ENCODE measurements around the gene TRMT11. TPM values are rescaled to one million over a fixed set of nuclear protein-coding genes. Genes with fewer than 3 reads are reported as not detected.

Gene TRMT11
- total and polyA plus RNA-seq, 2 of the 13 experiments (the other 11 are each of a cell fraction or from before 2014, with no cell fraction given), result 42.2 to 81.9 TPM

GRCh38 chr6:126039284-126039683, 52.9 kb downstream of the TRMT11 start:
- BruUV-seq (replicated peaks), result no TSS peak
- 95% methylated on average over 2 of the region's 2 CpGs for WGBS (ENCODE audit: low lambda C conversion rate)
- no peak for TF ChIP-seq ZNF432 (CRISPR knock-in tag; IDR thresholded peaks at IDR 0.05; ENCODE audit: borderline replicate concordance)
- no peak for TF ChIP-seq RORA (CRISPR knock-in tag; IDR thresholded peaks at IDR 0.05)
- no peak for TF ChIP-seq ZFP62 (CRISPR knock-in tag; IDR thresholded peaks at IDR 0.05)
- no peak for TF ChIP-seq TCF12 (IDR thresholded peaks at IDR 0.05)
- no peak for TF ChIP-seq TCF12 (CRISPR knock-in tag; IDR thresholded peaks at IDR 0.05)
- TF ChIP-seq ZNF546 (CRISPR knock-in tag; conservative IDR thresholded peaks at IDR 0.05), result no peak
- TF ChIP-seq GMEB2 (CRISPR knock-in tag; IDR thresholded peaks at IDR 0.05; ENCODE audit: low read depth), result no peak
- no peak for TF ChIP-seq ZC3H13 (CRISPR knock-in tag; IDR thresholded peaks at IDR 0.05)
- TF ChIP-seq CAMTA2 (CRISPR knock-in tag; IDR thresholded peaks at IDR 0.05; ENCODE audit: borderline replicate concordance), result no peak
- TF ChIP-seq GABPA (IDR thresholded peaks at IDR 0.05; ENCODE audit: low read depth, low read length), result no peak
- TF ChIP-seq GABPA (CRISPR knock-in tag; IDR thresholded peaks at IDR 0.05; ENCODE audit: low read depth), result no peak
- no peak for TF ChIP-seq MLLT10 (CRISPR knock-in tag; IDR thresholded peaks at IDR 0.05)
- DNase-seq (ENCODE audit: low spot score) (no peak), ATAC-seq (no peak), FAIRE-seq (no peak)
- no peaks in the 10 kb centered on the region for H4K20me1 ChIP-seq (ENCODE audit: insufficient read depth, low read length)
- no peak overlapping the region for H3K27ac ChIP-seq (ENCODE audit: extremely low read length, insufficient read depth, low read length)
- peaks cover 13% of the 10 kb centered on the region for H3K4me1 ChIP-seq (ENCODE audit: insufficient read depth, low read length)
- in situ Hi-C loops (cut with HindIII; ENCODE audit: extremely low pct_ligation_motif_present, low pct_unique_long_range_greater_than_20kb) (loop anchor here (25.0 kb wide), 2 partner anchors 623 to 1073 kb away; partner anchors contain the start of gene RSPO3), intact Hi-C loops (cut with micrococcal nuclease; ENCODE audit: unreplicated experiment) (no loop called here)
- H3K79me2 ChIP-seq (ENCODE audit: insufficient read depth, low read length), result no peaks in the 10 kb centered on the region
- H2AFZ ChIP-seq (ENCODE audit: low read length), result no peak overlapping the region
- no peaks in the 10 kb centered on the region for H3K9me3 ChIP-seq (ENCODE audit: low read length)
- no peak overlapping the region for H3K4me2 ChIP-seq (ENCODE audit: low read depth, low read length)
- CTCF ChIA-PET (ENCODE audit: low intra/inter-chr PET ratio, low total read pairs), result no interaction called here
- H3K4me3 ChIP-seq (replicated peaks in 1 of 3; ENCODE audit: insufficient read depth in 1 of 3, low read depth in 2 of 3, low read length in 3 of 3), result no peak overlapping the region
- peaks cover 8 to 77% of the 10 kb centered on the region in 2 experiments for H3K36me3 ChIP-seq (replicated peaks in 1 of 2; ENCODE audit: control insufficient read depth in 1 of 2, insufficient read depth in 2 of 2, low read length in 2 of 2)
- H3K27me3 ChIP-seq (ENCODE audit: control insufficient read depth in 1 of 2, insufficient read depth in 2 of 2, low read length in 2 of 2), result no peaks in the 10 kb centered on the region
- POLR2A ChIA-PET, result no interaction called here
- H3K9ac ChIP-seq (ENCODE audit: insufficient read depth, low read depth, low read length), result no peak overlapping the region

All from HepG2 (cell line).